Measurements from ENCODE around the gene EVI5.

The EVI5 gene

DNA sequence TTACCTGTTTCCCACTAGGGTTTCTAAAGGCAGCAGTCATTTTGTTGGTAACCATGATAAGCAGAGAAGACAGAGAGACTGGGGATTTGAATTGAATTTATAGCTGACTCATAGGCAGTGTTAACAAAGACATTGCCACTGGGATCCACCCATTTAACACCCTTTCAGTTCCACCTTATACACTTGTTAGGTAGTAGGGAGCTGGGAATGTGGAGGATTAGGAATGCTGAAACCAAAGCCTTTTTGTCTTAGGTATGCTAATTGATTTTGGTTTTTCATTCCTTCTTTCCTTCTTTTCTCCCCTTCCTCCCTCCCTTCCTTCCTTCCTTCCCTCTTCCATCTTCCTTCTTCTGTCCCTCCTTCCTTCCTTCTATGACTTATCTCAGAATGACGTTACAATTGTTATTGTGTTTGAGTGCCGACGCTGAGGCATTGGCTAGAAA is 7.5 kb upstream of the EVI5 start:
- H3K4me3 ChIP-seq (ENCODE audit: low read depth, low read length) = no peak overlapping the region
- TF ChIP-seq CTCF (IDR thresholded peaks at IDR 0.05; ENCODE audit: low read depth, low read length) = no peak

DNA sequence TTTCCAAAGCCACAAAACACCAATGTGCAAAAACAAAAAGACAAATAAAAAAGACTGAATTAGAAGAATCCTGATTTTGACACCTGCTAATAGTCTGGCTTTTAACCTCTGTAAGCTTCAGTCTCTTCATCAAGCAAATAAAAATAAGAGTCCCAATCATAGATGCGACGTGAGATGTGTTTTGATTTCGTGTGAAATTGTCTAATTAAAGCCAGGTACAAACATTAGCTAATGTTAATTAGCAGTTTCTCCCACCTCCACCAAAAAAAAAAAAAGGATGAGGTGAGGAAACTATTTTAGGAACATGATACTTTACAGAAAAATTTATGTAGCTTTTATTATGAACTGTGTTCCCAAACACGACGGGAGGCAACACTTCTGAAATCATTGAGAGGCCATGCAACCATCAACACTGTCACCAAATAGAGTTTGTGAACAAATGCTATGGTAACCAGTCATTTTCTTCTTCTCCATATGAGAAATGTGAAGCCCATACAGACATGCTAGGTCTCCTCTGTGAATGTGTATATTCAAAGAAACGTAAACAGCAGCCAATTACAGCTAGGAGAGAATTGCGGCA is 6.7 kb upstream of the EVI5 start:
- no peak for TF ChIP-seq CTCF (IDR thresholded peaks at IDR 0.05; ENCODE audit: low read depth, low read length)
- no peak overlapping the region for H3K4me3 ChIP-seq (ENCODE audit: low read depth, low read length)

GRCh38 chr1:92790867-92791266 is 6.0 kb upstream of the EVI5 start:
- TF ChIP-seq CTCF (IDR thresholded peaks at IDR 0.05; ENCODE audit: low read depth, low read length) = no peak
- H3K4me3 ChIP-seq (ENCODE audit: low read depth, low read length) = no peak overlapping the region

GRCh38 chr1:92790081-92790480 is 5.2 kb upstream of the EVI5 start:
- H3K4me3 ChIP-seq (ENCODE audit: low read depth, low read length) = no peak overlapping the region
- TF ChIP-seq CTCF (IDR thresholded peaks at IDR 0.05; ENCODE audit: low read depth, low read length) = no peak

DNA sequence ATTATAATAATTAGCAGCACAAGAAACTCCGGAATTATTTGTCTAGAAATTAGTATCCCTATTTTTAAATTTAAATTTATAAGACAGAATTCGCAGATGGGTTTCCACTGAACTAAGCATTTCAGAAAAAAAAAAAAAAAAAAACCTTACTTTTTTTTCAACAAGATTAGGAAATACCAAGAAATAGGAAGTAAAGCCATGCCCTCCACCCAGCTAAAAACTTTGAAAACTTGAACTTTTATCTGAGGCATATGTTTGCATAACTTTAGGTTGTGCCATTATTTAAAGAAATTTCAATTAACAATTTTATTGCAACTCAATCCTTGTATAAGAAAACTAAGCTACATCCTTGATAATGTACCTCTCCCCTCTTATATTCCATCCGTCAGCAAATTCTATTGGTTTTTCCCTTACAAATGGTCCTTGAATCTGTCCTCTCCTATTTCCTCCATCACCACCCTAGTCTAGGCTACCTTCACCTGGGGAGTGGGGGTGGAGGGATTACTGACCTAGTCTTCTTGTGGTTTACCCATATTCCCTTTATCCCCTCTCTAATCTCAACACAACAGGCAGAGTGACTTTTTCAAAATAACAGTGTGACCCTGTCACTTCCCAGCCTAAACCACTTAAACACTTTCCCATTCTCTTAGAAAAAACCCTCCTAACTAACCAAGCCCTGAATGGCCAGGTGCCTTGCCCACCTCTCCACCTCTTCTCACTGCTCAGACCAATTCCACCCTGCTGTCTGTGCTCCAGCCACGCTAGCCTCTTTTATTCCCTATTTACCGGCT is 1.4 kb upstream of the EVI5 start:
- no peak overlapping the region for H3K4me3 ChIP-seq (ENCODE audit: low read depth, low read length)
- no peak for TF ChIP-seq CTCF (IDR thresholded peaks at IDR 0.05; ENCODE audit: low read depth, low read length)

GRCh38 chr1:92784021-92784638 is 778 bp downstream of the EVI5 start:
- no peak for TF ChIP-seq CTCF (IDR thresholded peaks at IDR 0.05; ENCODE audit: low read depth, low read length)
- H3K4me3 ChIP-seq (ENCODE audit: low read depth, low read length) = peak overlapping the region; percentile 67

- H3K4me3 ChIP-seq (ENCODE audit: low read depth, low read length) = peak overlapping the region; percentile 67
Observed at GRCh38 chr1:92783550-92783949, 1.4 kb downstream of the EVI5 start.
